Neural cell (in vitro differentiated cells): ENCODE data around the gene ARHGEF40. TPM values are rescaled to one million over a fixed set of nuclear protein-coding genes. Genes with fewer than 3 reads are reported as not detected.

Experiments
- H2AFZ ChIP-seq: fragments of 200-600, 300-800 bp; sonication (generic), shearing (Covaris generic); 2 replicates; pipeline ENCODE4 v1.6.0; 2014; ENCODE audit warnings: low read depth, mild to moderate bottlenecking, antibody characterized with exemption, low read length, moderate library complexity
- H3F3A ChIP-seq: fragments of 200-600 bp; shearing (Covaris generic); 2 replicates; pipeline ENCODE4 v1.6.1; 2016; ENCODE audit warnings: mild to moderate bottlenecking, moderate library complexity, mixed read lengths, antibody characterized with exemption, low read length; ENCODE audit not compliant: insufficient read depth, poor library complexity, severe bottlenecking
- H3K27ac ChIP-seq: fragments of 200-600, 300-800 bp; sonication (generic), shearing (Covaris generic); 2 replicates; pipeline ENCODE4 v1.5.1; 2014; ENCODE audit warnings: mild to moderate bottlenecking, low read length, moderate library complexity
- H3K27me3 ChIP-seq: fragments of 300-800, 200-600 bp; sonication (generic), shearing (Covaris generic); 2 replicates; pipeline ENCODE4 v1.6.0; 2014; ENCODE audit warnings: mild to moderate bottlenecking, low read depth, low read length, moderate library complexity; ENCODE audit not compliant: insufficient read depth
- H3K36me3 ChIP-seq: fragments of 300-800, 200-600 bp; sonication (generic), shearing (Covaris generic); 2 replicates; pipeline ENCODE4 v1.5.1; 2014; ENCODE audit warnings: mild to moderate bottlenecking, antibody characterized with exemption, low read length, moderate library complexity; ENCODE audit not compliant: insufficient read depth
- H3K4me2 ChIP-seq: fragments of 300-800, 200-600 bp; sonication (generic), shearing (Covaris generic); 2 replicates; pipeline ENCODE4 v1.6.0; 2014; ENCODE audit warnings: mild to moderate bottlenecking, low read length
- H3K4me3 ChIP-seq: fragments of 300-800, 200-600 bp; sonication (generic), shearing (Covaris generic); 2 replicates; pipeline ENCODE4 v1.5.1; 2014; ENCODE audit warnings: mild to moderate bottlenecking, low read length, moderate library complexity
- H3K79me2 ChIP-seq: fragments of 200-600 bp; shearing (Covaris generic); replicated peaks from 2 replicates; pipeline ENCODE4 v1.6.0; 2014; ENCODE audit warnings: mild to moderate bottlenecking, low read length, moderate library complexity; ENCODE audit not compliant: insufficient read depth
- H3K9ac ChIP-seq: fragments of 300-800, 200-600 bp; sonication (generic), shearing (Covaris generic); 2 replicates; pipeline ENCODE4 v1.6.1; 2016; ENCODE audit warnings: mild to moderate bottlenecking, low read length, mixed read lengths
- H3K9me2 ChIP-seq: fragments of 200-600 bp; shearing (Covaris generic); 2 replicates; pipeline ENCODE4 v1.6.1; 2016; ENCODE audit warnings: mild to moderate bottlenecking, low read length, mixed read lengths; ENCODE audit not compliant: insufficient read depth
- H3K9me3 ChIP-seq: fragments of 200-600, 300-800 bp; sonication (generic), shearing (Covaris generic); 2 replicates; pipeline ENCODE4 v1.6.1; 2016; ENCODE audit warnings: mild to moderate bottlenecking, mixed run types, low read length, moderate library complexity, mixed read lengths
- H4K20me1 ChIP-seq: fragments of 200-600 bp; shearing (Covaris generic); 2 replicates; pipeline ENCODE4 v1.6.1; 2016; ENCODE audit warnings: mild to moderate bottlenecking, mixed run types; ENCODE audit not compliant: insufficient read depth
- CTCF ChIP-seq: fragments of 450-650 bp; IDR thresholded peaks from 2 replicates; pipeline ENCODE4 v1.5.1; 2014; ENCODE audit warnings: antibody characterized with exemption, mild to moderate bottlenecking, moderate library complexity; ENCODE audit not compliant: poor library complexity, severe bottlenecking
- EP300 ChIP-seq: fragments of 450-650 bp; conservative IDR thresholded peaks from 2 replicates; pipeline ENCODE4 v1.6.1; 2014; ENCODE audit warnings: antibody characterized with exemption, mild to moderate bottlenecking, moderate library complexity; ENCODE audit not compliant: poor library complexity, severe bottlenecking
- EZH2 ChIP-seq: fragments of 200-600, 300-800 bp; shearing (Covaris generic), sonication (generic); IDR thresholded peaks from 2 replicates; pipeline ENCODE4 v1.6.1; 2014; ENCODE audit warnings: antibody characterized with exemption, low read length, borderline replicate concordance, mild to moderate bottlenecking; ENCODE audit not compliant: insufficient read depth, poor library complexity, severe bottlenecking
- MXI1 ChIP-seq: fragments of 450-650 bp; conservative IDR thresholded peaks from 2 replicates; pipeline ENCODE4 v1.6.1; 2014; ENCODE audit warnings: antibody characterized with exemption, mild to moderate bottlenecking; ENCODE audit not compliant: poor library complexity, severe bottlenecking
- POLR2AphosphoS5 ChIP-seq: IDR thresholded peaks from 2 replicates; pipeline ENCODE4 v1.6.1; 2012
- RAD21 ChIP-seq: fragments of 450-650 bp; conservative IDR thresholded peaks from 2 replicates; pipeline ENCODE4 v1.6.1; 2014; ENCODE audit warnings: antibody characterized with exemption, mild to moderate bottlenecking, moderate library complexity
- REST ChIP-seq: IDR thresholded peaks from 2 replicates; pipeline ENCODE4 v1.6.1; 2012; ENCODE audit warnings: borderline replicate concordance
- SMC3 ChIP-seq: fragments of 450-650 bp; conservative IDR thresholded peaks from 2 replicates; pipeline ENCODE4 v1.6.1; 2014; ENCODE audit warnings: antibody characterized with exemption, mild to moderate bottlenecking, moderate library complexity; ENCODE audit not compliant: poor library complexity
- TAF1 ChIP-seq: IDR thresholded peaks from 2 replicates; pipeline ENCODE4 v1.6.1; 2012; ENCODE audit warnings: low read depth
- polyA plus RNA-seq: library from polyadenylated mRNA; depleted of rRNA; stranded (reverse); fragments of >200 nt; gene quantifications from 2 replicates; pipeline ENCODE4 v1.2.3, GENCODE V29; 2014

The ARHGEF40 gene
- polyA plus RNA-seq, 1 donor from 2014 or later = 28.9 TPM

GRCh38 chr14:21037156-21037555, 32.9 kb upstream of the ARHGEF40 start:
- Histone ChIP-seq H4K20me1 (no peaks in the 10 kb centered on the region), H3K4me3 (no peak overlapping the region), H3K79me2 (no peaks in the 10 kb centered on the region), H3K27ac (no peak overlapping the region), H3K4me2 (no peak overlapping the region), H3K9ac (no peak overlapping the region), H3K27me3 (no peaks in the 10 kb centered on the region), H3F3A (no peaks in the 10 kb centered on the region), H3K36me3 (no peaks in the 10 kb centered on the region), H3K9me2 (no peaks in the 10 kb centered on the region), H3K9me3 (no peaks in the 10 kb centered on the region), H2AFZ (no peak overlapping the region)
- TF ChIP-seq TAF1 (no peak), REST (no peak), EP300 (no peak), EZH2 (no peak), POLR2AphosphoS5 (no peak), RAD21 (no peak), CTCF (no peak), MXI1 (no peak), SMC3 (no peak)

- no peaks in the 10 kb centered on the region for H3K9me2 ChIP-seq
- H4K20me1 ChIP-seq = no peaks in the 10 kb centered on the region
- H3K9ac ChIP-seq = no peak overlapping the region
- no peak for TF ChIP-seq EP300
- TF ChIP-seq REST = no peak
- no peak for TF ChIP-seq RAD21
- no peak for TF ChIP-seq TAF1
- no peak for TF ChIP-seq EZH2
- TF ChIP-seq CTCF = no peak
- no peak overlapping the region for H2AFZ ChIP-seq
- no peaks in the 10 kb centered on the region for H3K79me2 ChIP-seq
- H3F3A ChIP-seq = no peaks in the 10 kb centered on the region
- no peaks in the 10 kb centered on the region for H3K9me3 ChIP-seq
- H3K4me2 ChIP-seq = no peak overlapping the region
- H3K36me3 ChIP-seq = no peaks in the 10 kb centered on the region
- H3K27ac ChIP-seq = no peak overlapping the region
- no peaks in the 10 kb centered on the region for H3K27me3 ChIP-seq
- H3K4me3 ChIP-seq = no peak overlapping the region
Measured at GRCh38 chr14:21038441-21039422, 31.4 kb upstream of the ARHGEF40 start.
